NCI-H524 treated with DMSO at 0.1 percent for 48 hours (cell line): ENCODE results near the gene EVC.
A peak's percentile ranks its signal among the peaks of the same experiment; 100 is the strongest.
"Not testable (repeated sequence)": the region's sequence is repeated elsewhere in the genome, so short reads cannot be mapped to it uniquely, and the experiment has no call there.

Experiments used
- DNase-seq: peaks from one replicate; lab custom pipeline; 2025; lab: John Stamatoyannopoulos, UW

The EVC gene

DNA sequence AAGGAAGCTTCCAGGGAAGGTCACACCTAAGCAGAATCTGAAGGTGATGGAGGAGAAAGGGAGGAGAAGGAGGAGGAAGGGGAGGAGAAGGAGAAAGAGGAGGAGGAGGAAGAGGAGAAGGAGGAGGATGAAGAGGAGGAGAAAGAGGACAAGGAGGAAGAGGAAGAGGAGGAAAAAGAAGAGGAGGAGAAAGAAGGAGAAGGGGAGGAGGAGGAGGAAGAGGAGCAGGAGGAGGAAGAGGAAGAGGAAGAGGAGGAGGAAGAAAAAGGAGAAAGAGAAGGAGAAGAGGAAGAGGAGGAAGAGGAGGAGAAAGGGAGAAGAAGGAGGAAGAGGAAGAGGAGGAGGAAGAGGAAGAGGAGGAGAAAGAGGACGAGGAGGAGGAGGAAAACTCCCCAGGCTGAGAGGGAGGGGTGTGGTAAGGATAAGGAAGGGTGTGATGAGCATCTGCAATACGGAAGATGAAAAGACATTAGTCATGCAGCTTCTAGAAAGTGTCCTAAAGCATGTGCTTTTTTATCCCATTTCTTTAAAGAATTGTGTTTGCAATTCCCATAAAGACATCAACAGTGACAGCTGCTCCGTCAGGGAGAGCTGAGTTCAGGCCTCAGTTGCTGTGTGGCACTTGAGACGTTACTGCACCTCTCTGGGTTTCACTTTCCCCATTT, 140.8 kb downstream of the EVC start:
- no peak for DNase-seq

DNA sequence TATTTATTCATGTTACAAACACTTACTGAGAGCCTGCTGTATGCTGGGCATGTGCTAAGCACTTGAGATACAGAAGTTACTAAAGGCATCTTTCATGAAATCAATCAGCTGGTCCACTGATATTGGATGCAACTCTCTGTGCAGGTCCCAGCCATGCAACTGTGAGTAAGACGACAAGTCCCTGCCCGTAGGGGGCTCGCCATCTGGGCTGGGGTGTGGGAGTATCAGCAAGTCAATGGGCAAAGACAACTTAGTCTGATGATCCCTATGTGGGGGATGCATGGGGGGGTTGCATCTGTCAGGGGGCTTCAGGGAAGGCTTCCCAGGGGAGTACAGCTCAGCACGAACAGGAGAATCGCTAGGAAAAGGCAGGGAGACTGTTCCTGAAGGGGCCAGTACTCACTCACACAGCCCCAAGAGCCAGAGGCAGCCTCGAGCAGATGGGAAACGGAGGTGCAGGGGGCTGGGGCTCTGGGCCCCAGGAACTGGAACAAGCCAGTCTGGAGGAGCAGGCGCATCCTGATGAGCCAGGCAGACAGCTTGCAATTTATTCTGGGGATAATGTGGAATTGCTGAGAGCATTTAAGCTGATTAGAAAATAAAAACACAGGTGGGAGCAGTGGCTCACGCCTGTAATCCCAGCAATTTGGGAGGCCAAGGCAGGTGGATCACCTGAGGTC, 141.7 kb downstream of the EVC start:
- peak; percentile 96 for DNase-seq

DNA sequence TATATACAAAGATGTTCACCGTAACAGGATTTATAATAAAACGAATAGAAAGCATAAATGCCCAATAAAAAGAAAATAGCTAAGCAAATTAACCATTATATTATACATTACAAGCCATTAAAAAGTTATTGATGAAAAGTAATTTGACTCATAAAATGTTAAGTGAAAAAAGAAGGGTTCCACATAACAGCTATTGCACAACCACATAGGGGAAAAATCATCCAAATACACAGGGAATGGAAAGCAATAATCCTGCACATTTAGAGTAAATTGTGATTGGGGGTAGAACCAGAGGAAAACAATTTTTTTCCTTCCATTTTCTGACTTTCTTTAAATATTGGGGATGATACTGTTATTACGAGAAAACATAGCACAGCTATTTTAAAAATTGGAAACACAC, 143.9 kb downstream of the EVC start:
- DNase-seq: no peak

DNA sequence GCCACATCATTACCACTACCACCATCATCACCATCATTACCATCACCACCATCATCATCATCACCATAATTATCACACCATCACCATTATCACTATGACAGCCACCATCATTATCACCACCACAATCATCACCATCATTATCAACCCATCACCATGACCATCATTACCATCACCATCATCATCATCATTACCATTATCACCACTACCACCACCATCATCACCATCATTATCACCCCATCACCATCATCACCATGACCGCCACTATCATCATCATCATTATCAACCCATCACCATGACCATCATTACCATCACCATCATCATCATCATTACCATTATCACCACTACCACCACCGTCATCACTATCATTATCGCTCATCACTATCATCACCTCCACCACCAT, 145.4 kb downstream of the EVC start:
- not testable (repeated sequence) for DNase-seq

DNA sequence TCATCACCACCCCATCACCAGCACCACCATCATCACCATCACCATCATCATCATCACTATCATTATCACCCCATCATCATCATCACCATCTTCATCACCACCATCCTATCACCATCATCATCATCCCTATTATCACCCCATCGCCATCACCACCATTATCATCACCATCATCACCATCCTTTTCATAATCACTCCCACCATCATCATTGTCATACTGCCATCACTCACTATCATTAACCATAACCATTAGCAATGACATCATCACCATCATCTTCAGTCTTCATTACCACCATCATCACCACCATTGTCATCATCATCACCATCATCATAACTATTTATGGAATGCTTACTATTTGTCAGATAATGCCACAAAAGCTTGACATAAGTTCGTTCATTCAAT, 146.2 kb downstream of the EVC start:
- DNase-seq: no peak

DNA sequence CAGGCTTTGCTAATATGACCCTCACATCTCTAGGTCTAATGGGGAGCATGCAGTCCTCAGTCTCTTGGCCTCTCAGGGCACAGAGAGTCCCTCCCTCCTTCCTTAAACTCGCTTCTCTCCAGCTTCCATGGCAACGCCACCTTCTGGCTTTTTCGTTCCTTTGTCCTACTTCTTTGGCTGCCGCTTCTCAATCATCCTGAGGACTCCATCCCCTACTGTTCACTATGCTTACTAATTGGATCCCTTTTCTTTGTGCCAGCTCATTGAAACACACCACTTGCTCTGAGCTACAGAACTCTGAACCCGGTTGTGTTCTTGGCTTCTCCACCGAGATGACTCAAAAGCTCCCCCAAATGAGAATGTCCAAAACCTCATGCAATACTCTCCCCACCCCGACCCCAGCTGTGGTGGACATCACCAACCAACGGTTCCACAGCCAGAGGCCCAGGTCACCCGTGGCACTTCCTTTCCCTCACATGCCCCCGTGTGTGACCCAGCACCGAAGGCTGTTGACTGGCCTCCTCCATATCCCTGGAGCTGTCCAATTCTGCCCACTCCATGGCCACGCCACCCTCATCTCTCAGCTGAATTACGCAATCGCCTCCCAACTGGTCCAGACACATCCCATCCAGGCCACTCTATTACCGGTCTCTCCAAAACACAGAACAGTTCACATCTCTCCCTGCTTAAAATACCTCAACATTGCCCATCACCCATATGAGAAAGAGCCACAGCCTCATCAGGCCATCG, 147.2 kb downstream of the EVC start:
- DNase-seq: no peak

DNA sequence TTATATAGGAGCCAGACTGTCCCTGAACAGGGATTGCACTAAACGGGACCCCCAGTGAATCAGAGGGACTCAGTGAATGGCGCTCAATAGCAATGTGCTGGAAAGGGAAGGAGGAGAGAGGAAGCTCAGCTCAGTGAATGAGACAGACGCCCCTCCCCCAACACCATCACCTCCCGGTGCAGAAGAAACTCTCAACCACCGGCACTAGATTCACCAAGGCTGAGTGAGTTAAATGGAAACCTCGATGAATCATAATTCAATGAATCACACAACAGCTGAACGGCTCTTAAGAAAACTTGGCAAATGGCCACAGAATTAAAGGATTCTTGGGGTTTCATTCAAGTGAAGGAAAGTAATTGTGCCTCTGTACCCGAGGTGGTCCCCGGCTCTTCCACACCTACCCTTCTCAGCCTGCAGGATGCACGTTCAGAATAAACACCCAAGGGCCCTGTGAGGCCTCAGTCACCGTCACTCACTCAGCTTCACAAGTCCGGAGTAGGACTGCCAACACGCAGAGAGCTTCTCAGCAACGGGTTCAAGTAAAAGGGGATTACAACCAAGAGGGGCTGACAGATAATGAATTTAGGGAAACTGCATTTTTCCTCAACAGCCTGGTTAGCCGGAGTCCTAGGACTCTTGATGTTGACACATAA, 152.6 kb downstream of the EVC start:
- no peak for DNase-seq
